GM21447 (cell line): ENCODE data around the gene PLCB1.

ENCODE experiments used
- ATAC-seq: cut with Tn5 transposase; IDR thresholded peaks from one replicate; pipeline ENCODE4 v1.9.1; 2021; ENCODE audit not compliant: unreplicated experiment

PLCB1 gene

DNA sequence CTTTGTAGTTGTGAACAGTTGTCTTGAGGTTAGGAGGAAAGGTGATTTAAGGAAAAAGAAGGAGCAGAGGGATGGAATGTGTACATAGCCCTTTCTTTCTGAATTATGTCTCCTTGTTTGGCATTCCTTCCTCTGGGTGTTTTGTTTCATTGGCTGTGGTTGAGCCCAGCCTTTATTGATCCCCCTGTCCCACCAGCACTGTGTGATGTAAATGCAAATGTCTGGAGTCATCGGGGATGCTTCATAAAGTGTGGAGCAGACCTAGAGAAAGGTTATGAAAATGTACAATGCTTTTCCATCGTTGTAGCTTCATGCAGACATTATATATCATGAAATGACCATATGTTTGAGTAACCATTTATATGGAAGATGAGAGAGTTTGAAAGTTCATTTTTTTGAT lies 164.5 kb downstream of the PLCB1 start:
- ATAC-seq: no peak

DNA sequence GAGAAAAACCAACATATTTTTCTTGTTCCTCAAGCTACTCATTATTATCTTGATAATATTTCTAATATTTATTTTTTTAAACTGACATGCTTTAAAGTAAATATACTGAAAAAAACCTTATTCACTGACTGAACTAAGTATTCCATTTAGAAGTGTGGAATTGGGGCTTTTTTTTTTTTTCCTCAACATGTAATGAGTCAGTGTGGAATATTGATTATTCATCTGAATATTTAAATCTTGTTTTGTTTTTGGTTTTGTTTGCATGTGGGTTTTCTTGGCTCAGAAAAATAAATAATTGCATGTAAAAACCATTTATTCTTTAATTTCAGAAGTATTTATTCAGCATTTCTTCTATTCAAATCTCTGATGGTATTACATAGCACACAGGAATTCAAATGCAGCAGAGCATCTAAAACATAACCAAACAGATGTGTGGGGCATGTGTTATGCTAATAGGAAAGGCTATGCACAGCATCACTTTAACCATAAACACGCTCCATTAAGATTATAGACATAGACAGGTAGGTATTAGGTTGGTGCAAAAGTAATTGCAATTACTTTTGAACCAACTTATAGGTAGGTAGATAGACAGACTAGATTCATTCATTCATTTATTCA lies 166.5 kb downstream of the PLCB1 start:
- no peak for ATAC-seq

DNA sequence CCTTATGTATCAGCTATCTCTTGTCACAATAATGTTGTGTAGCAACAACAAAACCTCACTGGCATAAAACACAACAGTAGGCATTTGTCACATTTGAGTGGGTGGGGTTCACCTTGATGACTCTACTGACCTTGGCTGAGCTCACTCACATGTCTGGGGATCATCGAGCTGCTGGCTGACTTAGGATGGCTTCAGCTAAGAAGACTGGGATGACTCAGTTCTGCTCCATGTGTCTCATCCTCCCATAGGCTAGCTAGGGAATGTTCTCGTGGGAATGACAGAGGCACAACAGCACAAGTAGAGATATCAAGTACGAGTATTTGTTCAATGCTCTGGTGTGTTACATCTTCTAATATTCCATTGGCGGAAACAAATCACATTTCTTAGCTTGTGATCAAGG lies 167.9 kb downstream of the PLCB1 start:
- no peak for ATAC-seq

DNA sequence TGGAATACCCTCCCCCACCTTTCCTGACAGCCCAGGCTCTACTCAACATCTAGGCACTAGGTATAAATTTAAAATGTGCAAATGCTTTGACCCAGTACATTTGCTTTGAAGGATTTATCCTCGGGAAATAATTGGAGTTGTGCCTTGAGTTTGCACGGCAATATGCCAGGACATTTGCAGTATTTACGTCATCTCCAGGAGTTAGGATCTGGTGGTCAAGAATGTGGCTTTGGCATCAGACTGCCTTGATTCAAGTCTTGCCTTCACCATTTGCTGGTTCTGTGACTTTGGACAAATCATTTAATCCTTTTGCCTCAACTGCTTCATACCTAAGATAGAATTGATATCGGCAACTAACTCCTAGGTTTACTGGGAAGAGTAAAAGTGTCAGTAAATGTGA lies 169.6 kb downstream of the PLCB1 start:
- no peak for ATAC-seq

DNA sequence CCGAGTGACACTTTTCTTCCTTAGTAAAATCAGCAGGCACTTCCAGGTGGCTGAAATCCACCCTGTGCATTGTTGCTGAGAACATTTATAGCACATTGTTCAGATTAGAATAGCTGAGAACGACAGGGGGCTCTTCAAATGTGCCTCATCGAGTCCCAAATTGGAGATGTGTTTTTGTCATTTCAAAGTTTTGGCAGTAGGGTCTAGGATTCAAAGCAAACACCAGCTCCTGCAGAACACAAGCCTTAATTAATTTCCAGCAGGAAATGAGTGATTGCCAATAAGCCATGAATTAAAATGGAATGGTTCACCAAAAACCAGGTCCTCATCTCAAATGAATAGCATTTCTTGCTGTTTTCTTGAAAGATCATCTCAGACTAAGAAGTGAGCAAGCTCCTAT lies 171.6 kb downstream of the PLCB1 start:
- ATAC-seq: no peak

DNA sequence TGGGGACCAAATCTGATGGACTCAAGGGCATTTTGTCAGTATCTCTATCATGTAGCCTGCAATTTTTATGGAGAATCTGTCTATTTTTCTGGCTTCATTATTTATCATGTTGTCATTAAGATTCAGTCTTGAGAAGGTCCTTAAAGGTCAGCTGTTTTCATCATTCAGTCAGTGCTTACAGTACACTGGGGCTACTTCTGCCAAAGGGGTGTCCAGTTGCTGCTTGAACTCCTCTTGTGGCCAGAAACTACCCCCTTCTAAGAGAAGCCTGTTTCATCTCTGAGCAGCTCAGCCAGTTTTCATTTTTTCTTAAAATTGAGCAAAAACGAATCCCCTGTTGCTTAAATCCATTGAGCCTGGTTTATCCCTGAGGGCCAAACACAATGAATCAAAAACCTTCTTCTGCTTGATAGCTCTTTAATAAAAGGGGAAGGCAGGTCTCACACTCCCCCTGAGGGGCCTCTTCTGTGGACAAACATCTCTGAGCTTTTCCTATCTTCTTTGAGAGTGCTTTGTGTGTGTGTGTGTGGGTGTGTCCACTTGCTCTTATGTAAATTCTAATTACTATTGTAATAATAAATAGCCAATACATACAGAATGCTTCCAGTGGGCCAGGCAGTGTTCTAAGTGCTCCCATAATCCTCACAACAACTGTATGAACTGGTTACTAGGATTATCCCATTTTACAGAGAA lies 172.2 kb downstream of the PLCB1 start:
- no peak for ATAC-seq

DNA sequence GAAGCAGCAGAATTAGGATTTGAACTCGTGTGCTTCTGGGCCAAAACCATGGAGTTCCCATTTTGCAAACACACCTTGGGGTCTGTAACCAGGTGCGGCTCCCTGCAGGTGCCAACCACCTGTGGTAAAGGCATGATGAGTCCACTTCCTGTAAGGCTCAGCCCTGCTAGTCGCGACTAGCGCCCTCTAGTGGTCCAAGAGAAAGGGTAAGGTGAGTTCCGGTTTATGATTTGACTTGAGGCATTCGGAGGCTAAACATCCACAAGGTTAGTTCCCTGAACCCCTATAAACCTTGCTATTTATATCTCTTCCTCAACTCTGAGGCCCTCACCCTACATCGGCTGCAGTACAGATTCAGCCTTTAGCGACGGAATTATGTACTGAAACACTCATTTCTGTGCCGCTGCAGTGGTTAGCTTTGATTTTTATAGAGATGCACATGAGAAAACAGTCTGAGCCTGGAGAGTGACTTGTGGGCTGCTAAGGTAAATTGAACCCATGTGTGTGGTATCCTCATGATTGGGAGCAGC lies 173.4 kb downstream of the PLCB1 start:
- ATAC-seq: peak; percentile 97

DNA sequence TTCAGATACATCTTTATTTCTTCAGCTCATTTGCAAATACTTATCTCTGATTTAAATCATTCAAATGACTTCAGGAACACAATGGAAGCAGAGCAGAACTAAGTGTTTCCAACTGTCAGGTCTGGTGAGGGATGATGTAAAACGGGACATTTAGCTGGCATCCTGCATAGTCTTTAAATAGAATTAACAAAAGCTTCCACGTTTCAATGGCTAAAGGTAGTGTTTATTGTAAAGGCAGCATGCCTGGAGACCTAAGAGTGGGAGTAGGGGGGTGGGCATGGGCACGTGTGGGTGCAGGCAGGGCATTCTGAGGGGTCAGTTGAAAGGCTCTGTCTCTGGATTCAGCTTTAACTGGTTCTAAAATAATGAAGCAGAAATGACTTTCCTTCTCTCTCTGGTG lies 174.9 kb downstream of the PLCB1 start:
- ATAC-seq: no peak

DNA sequence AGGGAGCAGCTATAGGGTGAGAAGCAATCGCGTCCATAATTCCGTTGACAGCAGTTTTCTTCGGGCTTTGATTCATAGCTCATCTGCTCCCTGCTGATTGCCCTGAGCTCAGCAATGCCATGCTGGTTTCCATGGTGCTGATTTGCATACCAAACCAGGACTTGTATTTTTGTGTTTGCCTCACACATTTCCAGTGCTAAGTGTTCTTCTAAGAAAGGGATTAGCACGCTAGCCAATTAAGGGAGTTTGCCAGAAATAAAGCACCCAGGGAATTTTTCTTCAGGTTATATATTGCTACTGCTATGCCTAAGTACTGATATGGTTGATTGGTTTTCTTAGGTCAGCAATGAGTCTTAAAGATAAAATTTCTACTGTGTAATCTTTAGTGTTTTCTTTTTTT lies 177.6 kb downstream of the PLCB1 start:
- ATAC-seq: no peak

DNA sequence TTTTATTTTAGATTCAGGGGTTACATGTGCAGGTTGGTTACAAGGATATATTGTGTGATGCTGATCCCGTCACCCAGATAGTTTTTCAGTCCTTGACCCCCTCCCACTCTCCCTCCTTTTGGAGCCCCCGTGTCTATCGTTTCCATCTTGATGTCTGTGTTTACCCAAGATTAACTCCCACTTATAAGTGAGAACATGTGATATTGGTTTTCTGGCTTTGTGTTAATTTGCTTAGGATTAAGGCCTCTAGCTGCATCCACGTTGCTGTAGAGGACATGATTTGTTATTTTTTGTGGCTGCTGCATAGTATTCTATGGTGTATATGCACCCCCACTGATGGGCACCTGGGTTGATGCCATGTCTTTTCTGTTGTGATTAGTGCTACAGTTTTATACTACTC lies 178.6 kb downstream of the PLCB1 start:
- no peak for ATAC-seq

DNA sequence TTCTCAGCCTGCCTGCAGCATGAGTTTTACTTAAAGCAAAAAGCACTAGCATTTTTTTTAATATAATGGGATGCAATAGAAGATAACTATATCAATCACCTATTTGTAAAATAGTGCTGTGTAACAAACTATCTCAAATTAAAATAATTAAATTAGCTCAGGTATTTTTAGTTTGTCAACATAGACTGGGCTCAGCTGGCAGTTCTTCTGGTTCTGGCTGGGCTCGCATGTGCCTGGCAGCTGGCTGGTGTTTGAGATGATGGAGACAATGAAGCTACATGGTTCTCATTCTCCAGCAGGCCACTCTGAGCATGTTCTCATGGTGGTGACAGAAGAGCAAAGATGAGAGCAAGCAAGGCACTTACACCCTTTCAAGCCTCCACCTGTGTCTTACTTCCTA lies 181.0 kb downstream of the PLCB1 start:
- ATAC-seq: no peak

DNA sequence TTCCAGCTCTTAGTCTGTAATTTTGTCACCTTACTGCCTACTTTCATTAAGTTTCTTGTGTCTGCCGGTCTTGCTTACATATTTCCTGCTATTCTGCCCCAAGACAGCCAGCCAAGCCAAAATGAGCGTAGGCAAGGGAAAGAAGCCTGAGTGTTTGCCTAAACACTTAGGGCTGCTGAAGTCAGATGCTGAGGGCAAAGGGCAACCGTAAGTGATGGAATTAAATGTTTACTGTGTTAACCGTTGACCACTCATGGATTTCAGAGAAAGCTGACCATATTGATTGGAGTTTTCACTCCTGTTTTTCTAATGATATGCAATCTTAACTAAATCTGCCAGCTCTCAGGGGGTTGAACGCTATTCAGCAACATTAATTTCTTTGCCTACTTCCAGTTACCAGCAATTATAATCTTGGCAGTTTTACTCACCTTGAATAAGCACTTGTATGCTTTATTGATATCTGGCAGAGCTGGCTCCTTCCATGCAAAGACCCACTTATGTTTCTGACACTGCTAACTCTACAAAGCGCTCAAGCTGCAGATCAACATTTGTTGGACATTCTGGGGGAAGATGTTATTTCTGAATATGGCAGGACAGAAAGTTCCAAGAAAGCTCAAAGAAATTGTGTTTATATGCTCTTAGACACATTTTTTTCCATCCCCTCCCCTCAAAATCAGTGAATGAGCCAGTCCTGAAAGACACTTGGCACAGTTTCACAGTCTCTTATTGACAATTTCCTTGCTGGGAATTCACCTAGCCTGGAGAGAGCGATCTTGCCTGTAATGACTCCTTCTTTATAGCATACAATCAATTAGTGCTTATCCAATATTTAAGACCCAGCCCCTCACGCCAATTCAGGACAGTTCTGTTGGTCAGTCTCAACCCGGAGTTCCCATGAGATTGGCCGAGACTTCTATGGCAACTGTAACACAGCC lies 183.8 kb downstream of the PLCB1 start:
- no peak for ATAC-seq

DNA sequence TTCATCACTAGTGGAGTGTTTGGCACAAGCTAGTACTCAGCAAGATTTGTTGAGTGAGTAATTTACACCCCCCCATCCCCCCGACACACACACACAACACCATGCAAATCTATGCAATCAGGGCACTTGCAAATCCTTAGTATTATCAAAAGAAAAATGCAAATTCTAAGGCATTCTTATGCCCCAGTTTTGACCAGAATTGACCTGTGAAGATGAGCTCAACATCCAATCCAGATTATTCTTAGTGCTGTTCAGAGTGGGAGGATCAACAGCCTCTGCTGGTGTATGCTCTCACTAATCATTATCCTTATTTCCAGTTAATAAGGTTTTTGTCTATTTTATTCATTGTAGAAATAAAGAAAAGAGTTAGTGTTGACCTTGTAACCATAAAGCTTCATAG lies 185.4 kb downstream of the PLCB1 start:
- ATAC-seq: no peak

DNA sequence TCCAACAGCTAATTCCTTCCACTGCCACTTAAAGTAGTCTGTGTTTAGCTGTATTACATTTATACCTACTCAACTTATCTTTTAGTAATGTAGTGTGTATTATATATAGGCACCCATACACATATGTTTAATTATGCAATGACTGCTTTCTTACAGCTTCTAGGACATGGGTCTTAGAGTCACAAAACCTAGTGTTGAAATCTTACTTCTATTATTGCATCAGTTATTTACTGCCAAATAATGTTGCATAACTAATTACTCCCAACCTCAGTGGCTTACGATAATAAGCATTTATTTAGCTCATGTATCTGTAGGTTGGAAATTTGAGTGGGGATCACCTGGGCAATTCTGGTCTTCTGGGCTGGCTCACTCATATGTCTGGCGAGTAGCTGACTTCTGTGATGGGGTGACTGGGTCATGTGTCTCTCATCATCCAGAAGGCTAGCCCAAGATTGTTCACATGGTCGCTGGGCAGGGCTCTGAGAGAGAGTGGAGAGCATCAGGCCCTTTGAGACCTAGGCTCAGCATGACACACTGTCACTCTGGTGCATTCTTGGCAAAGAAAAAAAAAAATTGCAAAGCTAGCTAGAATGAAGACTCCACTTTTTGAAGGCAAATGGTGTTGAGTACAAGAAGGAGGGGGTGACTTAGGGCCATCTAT lies 187.0 kb downstream of the PLCB1 start:
- ATAC-seq: no peak

DNA sequence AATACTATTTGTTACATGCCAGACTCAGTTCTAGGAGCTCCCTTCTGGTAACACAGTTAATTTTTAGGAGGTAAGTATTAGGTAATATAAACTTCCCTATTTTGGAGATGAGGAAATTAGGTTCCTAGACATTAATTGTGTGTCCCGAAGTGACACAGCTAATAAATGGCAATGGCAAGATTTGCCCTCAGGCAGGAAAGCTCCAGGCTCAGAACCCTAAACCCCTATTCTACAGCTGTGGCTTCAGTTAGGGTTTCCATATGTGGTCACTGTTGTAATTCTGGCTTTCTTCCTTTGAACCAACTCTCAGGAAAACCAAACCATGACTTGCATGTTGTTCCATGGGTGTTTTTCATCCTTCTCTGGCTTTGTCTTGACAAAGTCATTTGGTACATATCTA lies 188.2 kb downstream of the PLCB1 start:
- ATAC-seq: no peak

DNA sequence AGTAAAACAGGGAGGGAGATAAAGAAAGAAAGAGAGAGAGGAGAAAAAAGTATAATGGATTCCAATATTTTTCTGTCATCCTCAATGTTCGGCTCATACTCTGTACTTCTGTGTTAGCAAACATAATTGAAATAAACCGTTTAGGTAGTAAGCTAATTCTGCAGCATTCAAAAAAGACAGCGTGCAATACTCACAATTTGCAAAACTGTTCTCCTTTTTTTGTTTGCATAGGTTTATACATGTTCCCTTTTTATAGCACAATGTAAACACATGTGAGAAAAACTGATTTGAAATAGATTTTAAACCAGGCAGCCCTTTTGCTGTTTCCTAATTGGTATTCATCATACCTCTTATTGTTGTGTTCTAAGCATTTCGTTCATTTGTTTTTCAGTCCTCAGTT lies 188.9 kb downstream of the PLCB1 start:
- no peak for ATAC-seq

DNA sequence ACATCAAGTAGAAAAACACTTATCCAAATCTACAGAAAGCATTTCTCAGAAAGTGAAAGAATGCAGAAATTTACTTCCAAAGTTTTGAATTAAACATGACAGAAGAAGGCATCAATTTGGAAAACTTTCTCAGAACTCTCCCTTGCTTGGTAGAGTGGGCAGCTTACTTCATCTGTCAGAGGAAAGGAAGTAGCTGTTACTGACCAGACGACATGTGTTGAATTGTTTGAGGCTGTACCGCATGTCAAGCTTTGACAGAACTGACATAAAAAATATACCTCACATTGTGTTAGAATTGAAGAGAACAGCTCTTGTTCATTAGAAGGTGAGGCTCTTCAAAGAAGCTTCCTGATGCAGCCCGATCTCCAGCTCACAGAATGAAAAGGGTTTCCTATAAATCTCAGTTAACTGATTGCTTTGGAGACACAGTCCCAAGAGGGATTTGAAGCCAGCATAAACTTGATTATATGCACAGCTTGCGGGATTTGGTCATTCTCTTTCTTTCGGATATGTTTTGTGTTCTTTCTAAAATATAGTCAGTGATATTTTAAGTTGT lies 190.7 kb downstream of the PLCB1 start:
- ATAC-seq: no peak

DNA sequence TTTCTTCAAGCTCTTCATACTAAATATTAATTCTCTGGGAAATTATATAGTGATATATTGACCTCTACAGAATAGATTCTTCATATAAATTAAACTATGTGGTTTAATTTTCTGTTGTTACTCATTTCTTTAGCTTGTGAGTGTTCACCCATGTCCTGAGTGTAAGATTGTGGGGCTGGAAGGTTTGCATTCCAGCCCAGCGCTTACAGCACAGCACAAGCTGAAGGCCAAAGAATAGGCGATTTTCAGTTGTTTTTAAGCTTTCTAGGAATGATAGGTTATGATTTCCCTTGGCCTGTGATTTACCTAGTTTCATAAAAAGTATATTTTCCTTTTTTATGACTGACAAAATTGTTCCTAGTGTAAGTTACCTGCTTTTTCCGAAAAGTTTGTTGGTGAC lies 194.1 kb downstream of the PLCB1 start:
- ATAC-seq: no peak

DNA sequence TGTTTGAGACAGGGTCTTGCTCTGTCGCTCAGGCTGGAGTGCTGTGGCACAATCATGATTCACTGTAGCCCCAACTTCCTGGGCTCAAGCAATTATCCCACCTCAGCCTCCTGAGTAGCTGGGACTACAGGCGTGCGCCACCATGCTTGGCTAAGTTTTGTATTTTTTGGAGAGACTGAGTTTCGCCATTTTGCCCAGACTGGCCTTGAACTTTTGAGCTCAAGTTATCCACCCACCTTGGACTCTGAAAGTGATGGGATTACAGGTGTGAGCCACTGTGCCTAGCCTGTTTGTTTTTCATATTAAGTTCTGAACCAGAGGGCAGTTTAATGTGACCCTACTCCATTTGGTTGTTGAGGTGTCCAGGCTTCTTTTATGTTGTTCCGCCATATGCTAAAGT lies 194.8 kb downstream of the PLCB1 start:
- no peak for ATAC-seq

DNA sequence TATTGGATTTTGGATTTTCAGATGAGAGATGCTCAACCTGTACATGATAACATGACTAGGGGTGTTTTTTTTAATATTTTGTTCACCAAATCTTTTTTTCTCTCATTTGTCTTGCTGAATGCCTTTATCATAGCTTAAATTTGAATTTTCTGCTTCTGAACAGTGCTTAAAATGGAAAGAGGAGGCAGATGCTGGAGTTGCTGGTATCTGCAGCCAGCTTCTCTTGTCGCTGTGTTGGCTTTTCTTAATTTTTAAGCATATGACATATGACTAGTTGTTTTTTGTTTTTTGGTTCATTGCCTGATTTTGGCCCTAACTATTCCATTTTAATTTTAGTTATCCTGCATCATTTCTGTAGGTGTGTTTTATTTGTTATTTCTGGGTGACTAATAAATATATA lies 196.1 kb downstream of the PLCB1 start:
- no peak for ATAC-seq

DNA sequence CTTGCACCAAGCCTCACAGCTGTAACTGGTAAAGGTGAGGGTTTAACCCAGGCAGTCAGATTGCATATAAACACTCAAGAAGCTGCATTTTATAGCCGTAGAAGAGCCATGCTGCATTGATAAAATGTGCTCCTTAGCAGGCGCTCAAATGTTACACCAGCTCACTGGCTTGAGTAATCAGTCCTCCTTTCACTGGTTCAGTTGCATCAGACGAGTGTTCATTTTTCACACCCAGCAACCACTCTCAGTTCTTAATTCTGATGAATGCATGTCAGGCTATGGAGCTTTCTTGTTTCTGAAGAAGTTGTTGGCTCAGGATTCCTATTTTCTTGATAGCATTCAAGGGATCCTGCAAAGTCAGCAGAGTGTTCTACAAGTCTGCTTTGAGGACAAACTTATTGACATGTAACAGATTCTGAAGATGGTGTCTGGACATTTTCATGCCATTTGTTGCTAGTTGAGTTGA lies 198.3 kb downstream of the PLCB1 start:
- no peak for ATAC-seq
